GM21717 (cell line): ENCODE results near the gene NPPA.
"Not testable (repeated sequence)": the region's sequence is repeated elsewhere in the genome, so short reads cannot be mapped to it uniquely, and the experiment has no call there.

ENCODE experiments used
- ATAC-seq: cut with Tn5 transposase; IDR thresholded peaks from one replicate; pipeline ENCODE4 v1.9.1; 2021; ENCODE audit warnings: mild to moderate bottlenecking, moderate library complexity; ENCODE audit not compliant: unreplicated experiment

Gene NPPA

GRCh38 chr1:11822091-11822490 is 25.5 kb downstream of the NPPA start:
- no peak for ATAC-seq

- ATAC-seq = no peak
These were observed 30.4 kb downstream of the NPPA start for GRCh38 chr1:11817192-11817591.

- ATAC-seq = no peak
These were observed 34.6 kb downstream of the NPPA start for GRCh38 chr1:11813021-11813420.

GRCh38 chr1:11807133-11807532 is 40.5 kb downstream of the NPPA start:
- no peak for ATAC-seq

GRCh38 chr1:11806307-11806936 is 41.2 kb downstream of the NPPA start:
- peak; percentile 45 for ATAC-seq

GRCh38 chr1:11805422-11806306 is 41.9 kb downstream of the NPPA start, which contains the start of the genes CLCN6 and MTHFR:
TSS of gene CLCN6 (plus strand) at chr1:11806191. CDS start at chr1:11806263, 72 bp downstream.
TSS of gene MTHFR (minus strand) at chr1:11805964. CDS start at chr1:11803116, 2,848 bp downstream.
- peak; percentile 74 for ATAC-seq

GRCh38 chr1:11804666-11805421 is 42.7 kb downstream of the NPPA start:
- ATAC-seq = no peak

GRCh38 chr1:11803924-11804665 is 43.5 kb downstream of the NPPA start:
- not testable (repeated sequence) for ATAC-seq

GRCh38 chr1:11802973-11803885 is 44.4 kb downstream of the NPPA start:
- ATAC-seq = no peak

GRCh38 chr1:11802616-11802972 is 45.0 kb downstream of the NPPA start:
- no peak for ATAC-seq

GRCh38 chr1:11800756-11801433 is 46.7 kb downstream of the NPPA start:
- no peak for ATAC-seq

GRCh38 chr1:11800391-11800755 is 47.2 kb downstream of the NPPA start:
- no peak for ATAC-seq

- ATAC-seq = no peak
These were observed 47.7 kb downstream of the NPPA start for GRCh38 chr1:11799896-11800295.

GRCh38 chr1:11799099-11799498 is 48.5 kb downstream of the NPPA start:
- ATAC-seq = no peak

GRCh38 chr1:11797525-11798216 is 49.9 kb downstream of the NPPA start:
- ATAC-seq = no peak

GRCh38 chr1:11796036-11796828 is 51.4 kb downstream of the NPPA start:
- no peak for ATAC-seq
